HEK293 (cell line): Measurements from ENCODE around the gene RHOB.

Experiments used
- CTCF ChIA-PET: fragments of 350-600 bp; formaldehyde crosslinking; extraction: SDS; loops from one replicate; lab custom pipeline; 2021; ENCODE audit warnings: antibody characterized with exemption; lab: Yijun Ruan, JAX
- POLR2A ChIA-PET: fragments of 300-600 bp; formaldehyde crosslinking; extraction: SDS; loops from one replicate; lab custom pipeline; 2020; ENCODE audit warnings: antibody characterized with exemption, inconsistent platforms; lab: Yijun Ruan, JAX
- H3K27ac ChIP-seq: fragments of 200-500 bp; sonication (Bioruptor generic); 2 replicates; pipeline ENCODE4 v1.5.1; 2014; ENCODE audit warnings: low read depth, low read length, control low read depth, inconsistent platforms; ENCODE audit errors: extremely low read depth
- H3K36me3 ChIP-seq, 2 experiments: fragments of 200-500 bp in 1 of 2; sonication (Bioruptor generic) in 1 of 2; 1 replicate in 1 of 2; 2 replicates in 1 of 2; pipeline ENCODE4 v1.5.1; 2014 to 2017; ENCODE audit warnings: inconsistent platforms in 2 of 2, low read length in 2 of 2; ENCODE audit not compliant: control insufficient read depth in 2 of 2, insufficient read depth in 1 of 2
- H3K4me1 ChIP-seq: fragments of 200-500 bp; sonication (Bioruptor generic); 2 replicates; pipeline ENCODE4 v1.5.1; 2014; ENCODE audit warnings: mild to moderate bottlenecking, low read length, inconsistent platforms; ENCODE audit not compliant: control insufficient read depth, insufficient read depth
- H3K4me3 ChIP-seq: 2 replicates; pipeline ENCODE4 v1.5.1; 2011; ENCODE audit warnings: low read depth, mild to moderate bottlenecking, control low read depth, low read length, moderate library complexity
- H3K9me3 ChIP-seq: fragments of 200-500 bp; sonication (Bioruptor generic); 2 replicates; pipeline ENCODE4 v1.5.1; 2014; ENCODE audit warnings: low read depth, low read length, inconsistent platforms; ENCODE audit not compliant: control insufficient read depth, insufficient read depth
- AEBP2 ChIP-seq: fragments of 450-650 bp; formaldehyde crosslinking; IDR thresholded peaks from 2 replicates; pipeline ENCODE4 v1.5.1; 2016; ENCODE audit warnings: missing biosample characterization, missing genetic modification characterization, borderline replicate concordance
- FEZF1 ChIP-seq: fragments of 450-650 bp; formaldehyde crosslinking; IDR thresholded peaks from 2 replicates; pipeline ENCODE4 v1.5.1; 2016; ENCODE audit warnings: missing biosample characterization, missing genetic modification characterization
- GLI4 ChIP-seq: fragments of 450-650 bp; formaldehyde crosslinking; IDR thresholded peaks from 2 replicates; pipeline ENCODE4 v1.5.1; 2016; ENCODE audit warnings: missing biosample characterization, missing genetic modification characterization
- GLIS1 ChIP-seq: fragments of 450-650 bp; formaldehyde crosslinking; IDR thresholded peaks from 2 replicates; pipeline ENCODE4 v1.5.1; 2016; ENCODE audit warnings: missing biosample characterization, missing genetic modification characterization
- IKZF3 ChIP-seq: fragments of 450-650 bp; IDR thresholded peaks from 2 replicates; pipeline ENCODE4 v1.5.0; 2018; ENCODE audit warnings: missing biosample characterization, mild to moderate bottlenecking, missing genetic modification characterization, moderate library complexity
- KLF16 ChIP-seq: fragments of 450-650 bp; formaldehyde crosslinking; IDR thresholded peaks from 2 replicates; pipeline ENCODE4 v1.5.1; 2017; ENCODE audit warnings: missing biosample characterization, missing genetic modification characterization
- KLF9 ChIP-seq: fragments of 450-650 bp; formaldehyde crosslinking; IDR thresholded peaks from 2 replicates; pipeline ENCODE4 v1.5.1; 2016; ENCODE audit warnings: missing biosample characterization, missing genetic modification characterization, low read depth
- SALL2 ChIP-seq: fragments of 450-650 bp; formaldehyde crosslinking; IDR thresholded peaks from 2 replicates; pipeline ENCODE4 v1.5.0; 2017; ENCODE audit warnings: missing biosample characterization, mild to moderate bottlenecking, missing genetic modification characterization, borderline replicate concordance
- SP2 ChIP-seq: fragments of 450-650 bp; formaldehyde crosslinking; IDR thresholded peaks from 2 replicates; pipeline ENCODE4 v1.5.1; 2016; ENCODE audit warnings: missing biosample characterization, missing genetic modification characterization
- ZBTB1 ChIP-seq: fragments of 450-650 bp; formaldehyde crosslinking; IDR thresholded peaks from 2 replicates; pipeline ENCODE4 v1.5.1; 2016; ENCODE audit warnings: missing biosample characterization, missing genetic modification characterization
- ZBTB48 ChIP-seq: fragments of 450-650 bp; formaldehyde crosslinking; IDR thresholded peaks from 2 replicates; pipeline ENCODE4 v1.5.1; 2016; ENCODE audit warnings: missing biosample characterization, missing genetic modification characterization
- ZFP3 ChIP-seq: fragments of 450-650 bp; formaldehyde crosslinking; IDR thresholded peaks from 2 replicates; pipeline ENCODE4 v1.5.1; 2016; ENCODE audit warnings: low read depth, missing biosample characterization, missing genetic modification characterization
- ZFP41 ChIP-seq: fragments of 450-650 bp; formaldehyde crosslinking; IDR thresholded peaks from 2 replicates; pipeline ENCODE4 v1.5.1; 2016; ENCODE audit warnings: missing biosample characterization, missing genetic modification characterization, borderline replicate concordance
- ZNF37A ChIP-seq: fragments of 450-650 bp; IDR thresholded peaks from 2 replicates; pipeline ENCODE4 v1.5.1; 2018; ENCODE audit warnings: missing biosample characterization, missing genetic modification characterization
- ZNF423 ChIP-seq: fragments of 450-650 bp; formaldehyde crosslinking; IDR thresholded peaks from 2 replicates; pipeline ENCODE4 v1.5.1; 2016; ENCODE audit warnings: missing biosample characterization, missing genetic modification characterization
- ZNF48 ChIP-seq: fragments of 450-650 bp; formaldehyde crosslinking; IDR thresholded peaks from 2 replicates; pipeline ENCODE4 v1.5.1; 2016; ENCODE audit warnings: missing biosample characterization, missing genetic modification characterization
- ZNF510 ChIP-seq: fragments of 450-650 bp; formaldehyde crosslinking; IDR thresholded peaks from 2 replicates; pipeline ENCODE4 v1.5.1; 2018; ENCODE audit warnings: mild to moderate bottlenecking, missing genetic modification characterization, missing biosample characterization; ENCODE audit not compliant: insufficient replicate concordance
- ZNF518A ChIP-seq: fragments of 450-650 bp; formaldehyde crosslinking; conservative IDR thresholded peaks from 2 replicates; pipeline ENCODE4 v1.5.1; 2016; ENCODE audit warnings: low read depth, missing biosample characterization, missing genetic modification characterization
- ZNF704 ChIP-seq: fragments of 450-650 bp; formaldehyde crosslinking; IDR thresholded peaks from 2 replicates; pipeline ENCODE4 v1.5.1; 2016; ENCODE audit warnings: missing biosample characterization, missing genetic modification characterization
- ZNF707 ChIP-seq: fragments of 450-650 bp; formaldehyde crosslinking; IDR thresholded peaks from 2 replicates; pipeline ENCODE4 v1.5.1; 2016; ENCODE audit warnings: missing biosample characterization, missing genetic modification characterization
- ZNF747 ChIP-seq: fragments of 450-650 bp; formaldehyde crosslinking; IDR thresholded peaks from 2 replicates; pipeline ENCODE4 v1.5.1; 2016; ENCODE audit warnings: missing biosample characterization, missing genetic modification characterization
- ZNF768 ChIP-seq: fragments of 450-650 bp; formaldehyde crosslinking; IDR thresholded peaks from 2 replicates; pipeline ENCODE4 v1.5.1; 2018; ENCODE audit warnings: missing biosample characterization, mild to moderate bottlenecking, missing genetic modification characterization
- ZNF791 ChIP-seq: fragments of 450-650 bp; formaldehyde crosslinking; IDR thresholded peaks from 2 replicates; pipeline ENCODE4 v1.5.1; 2016; ENCODE audit warnings: missing biosample characterization, missing genetic modification characterization
- ZNF830 ChIP-seq: fragments of 450-650 bp; IDR thresholded peaks from 2 replicates; pipeline ENCODE4 v1.5.0; 2018; ENCODE audit warnings: missing biosample characterization, missing genetic modification characterization, low read depth, mild to moderate bottlenecking, moderate library complexity

RHOB gene

GRCh38 chr2:20496076-20496872 is 49.4 kb downstream of the RHOB start:
- POLR2A ChIA-PET: interaction anchor here (0.5 to 3.8 kb wide), 2 partner anchors 48 to 316 kb away, joined by 10 to 36 read pairs; partner anchors contain the start of gene RHOB
- H3K4me1 ChIP-seq: no peaks in the 10 kb centered on the region

GRCh38 chr2:20496942-20497341 is 50.1 kb downstream of the RHOB start:
- no peaks in the 10 kb centered on the region for H3K9me3 ChIP-seq
- ChIA-PET CTCF (no interaction called here), POLR2A (interaction anchor here (3.8 kb wide), 1 partner anchor 49 kb away, joined by 36 read pairs; the partner anchor contains the start of gene RHOB)
- no peaks in the 10 kb centered on the region for H3K36me3 ChIP-seq
- no peak overlapping the region for H3K27ac ChIP-seq
- H3K4me3 ChIP-seq: no peak overlapping the region
- no peaks in the 10 kb centered on the region for H3K4me1 ChIP-seq
- TF ChIP-seq AEBP2 (tag by site-specific recombination) (no peak), ZNF768 (no peak), ZBTB48 (tag by site-specific recombination) (no peak), ZBTB1 (tag by site-specific recombination) (no peak), ZNF37A (tag by site-specific recombination) (no peak), ZNF747 (tag by site-specific recombination) (no peak)

More at GRCh38 chr2:20496076-20496872, 49.4 kb downstream of the RHOB start:
- no peaks in the 10 kb centered on the region for H3K9me3 ChIP-seq
- H3K36me3 ChIP-seq: no peaks in the 10 kb centered on the region
- TF ChIP-seq ZNF518A (tag by site-specific recombination) (no peak), GLIS1 (tag by site-specific recombination) (no peak), ZNF830 (tag by site-specific recombination) (no peak), ZFP3 (tag by site-specific recombination) (no peak), ZNF423 (tag by site-specific recombination) (no peak), FEZF1 (tag by site-specific recombination) (no peak), KLF16 (tag by site-specific recombination) (no peak), SP2 (tag by site-specific recombination) (no peak), GLI4 (no peak), ZNF510 (tag by site-specific recombination) (no peak), ZNF791 (tag by site-specific recombination) (no peak), ZFP41 (tag by site-specific recombination) (no peak), IKZF3 (tag by site-specific recombination) (no peak), ZNF707 (tag by site-specific recombination) (no peak), KLF9 (no peak), SALL2 (no peak), ZNF704 (tag by site-specific recombination) (no peak), ZNF48 (tag by site-specific recombination) (no peak)
- TF ChIP-seq, all 188 proteins: peak for 0
- Histone ChIP-seq H3K4me3 (no peak overlapping the region), H3K27ac (no peak overlapping the region)
- CTCF ChIA-PET: no interaction called here
